ENCODE measurements around the gene CCDC154. TPM values are rescaled to one million over a fixed set of nuclear protein-coding genes. Genes with fewer than 3 reads are reported as not detected.

The CCDC154 gene
- total RNA-seq, 6 experiments from 2014 or later: 0.25 to 1.7 (median 0.79) TPM; not detected in 1

- Histone ChIP-seq H3K4me3 (no peak overlapping the region), H3K9me3 (no peaks in the 10 kb centered on the region), H3K36me3 (no peaks in the 10 kb centered on the region), H3K27me3 (no peaks in the 10 kb centered on the region), H3K4me1 (peaks cover 0 to 2% (median 0%) of the 10 kb centered on the region in 4 donors), H3K27ac (no peak overlapping the region)
- ATAC-seq (no peak), DNase-seq (no peak)
- TF ChIP-seq POLR2A (IDR thresholded peaks at IDR 0.05) (no peak), CTCF (IDR thresholded peaks at IDR 0.05) (no peak)
- intact Hi-C loops (cut with DNase I): no loop called here
- 92% methylated on average over 13 of the region's 22 CpGs for WGBS (ENCODE audit: insufficient coverage, low coverage, low lambda C conversion rate, missing lambda C conversion rate)
These were observed 24.1 kb upstream of the CCDC154 start for GRCh38 chr16:1468426-1468810.

GRCh38 chr16:1466968-1467521 is 22.7 kb upstream of the CCDC154 start:
- Histone ChIP-seq H3K4me3 (no peak overlapping the region), H3K27me3 (no peaks in the 10 kb centered on the region), H3K36me3 (peaks cover 0 to 5% (median 0%) of the 10 kb centered on the region in 4 donors), H3K27ac (no peak overlapping the region), H3K4me1 (no peaks in the 10 kb centered on the region), H3K9me3 (no peaks in the 10 kb centered on the region)
- ATAC-seq (peak in 1 of 4 donors; percentile 33), DNase-seq (no peak)
- TF ChIP-seq CTCF (IDR thresholded peaks at IDR 0.05): no peak
- TF ChIP-seq POLR2A (IDR thresholded peaks at IDR 0.05): no peak
- intact Hi-C loops (cut with DNase I): no loop called here
- WGBS (ENCODE audit: insufficient coverage, low coverage, low lambda C conversion rate, missing lambda C conversion rate): 53% methylated on average over 8 of the region's 14 CpGs

GRCh38 chr16:1466054-1466453 is 21.7 kb upstream of the CCDC154 start:
- Histone ChIP-seq H3K4me1 (no peaks in the 10 kb centered on the region), H3K4me3 (no peak overlapping the region), H3K27me3 (no peaks in the 10 kb centered on the region), H3K9me3 (no peaks in the 10 kb centered on the region), H3K27ac (no peak overlapping the region), H3K36me3 (peaks cover 0 to 8% (median 0%) of the 10 kb centered on the region in 4 donors)
- ATAC-seq (no peak), DNase-seq (peak in 1 of 3 donors; percentile 34)
- TF ChIP-seq CTCF (IDR thresholded peaks at IDR 0.05) (no peak), POLR2A (IDR thresholded peaks at IDR 0.05) (no peak)
- 95% methylated on average over 4 of the region's 24 CpGs for WGBS (ENCODE audit: insufficient coverage, low coverage, low lambda C conversion rate, missing lambda C conversion rate)
- intact Hi-C loops (cut with DNase I): no loop called here

DNA sequence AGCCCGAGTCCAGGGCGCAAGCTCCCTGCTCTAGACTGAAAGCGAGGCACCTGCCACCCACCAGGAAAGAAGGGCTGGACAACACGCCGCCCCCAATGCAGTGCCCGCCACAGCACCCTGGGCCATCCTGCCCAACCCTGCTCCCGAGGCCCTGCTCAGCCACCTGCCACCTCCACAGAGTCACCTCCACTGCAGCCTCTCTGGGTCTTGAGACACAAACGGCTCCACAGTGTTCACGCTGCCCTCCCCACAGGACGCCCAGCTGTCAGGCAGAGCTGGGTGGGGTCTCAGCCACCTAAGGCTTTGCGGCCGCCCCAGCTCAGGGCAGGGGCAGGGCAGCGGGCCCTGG is 21.2 kb upstream of the CCDC154 start:
- Histone ChIP-seq H3K9me3 (no peaks in the 10 kb centered on the region), H3K27ac (no peak overlapping the region), H3K27me3 (no peaks in the 10 kb centered on the region), H3K36me3 (peaks cover 0 to 14% (median 0%) of the 10 kb centered on the region in 4 donors), H3K4me3 (no peak overlapping the region), H3K4me1 (no peaks in the 10 kb centered on the region)
- ATAC-seq: no peak
- WGBS (ENCODE audit: insufficient coverage, low coverage, low lambda C conversion rate, missing lambda C conversion rate): no CpG with 5 or more reads among the region's 13 CpGs
- TF ChIP-seq CTCF (IDR thresholded peaks at IDR 0.05): no peak
- TF ChIP-seq POLR2A (IDR thresholded peaks at IDR 0.05): no peak
- intact Hi-C loops (cut with DNase I): no loop called here
- no peak for DNase-seq

All from right lobe of liver (tissue), 6 donors.